ACC112 (cell line): ENCODE data around the gene ONECUT2.

ENCODE experiments used
- H2AFZ ChIP-seq: fragments of 200-600 bp; sonication (generic); one replicate; pipeline ENCODE4 v1.6.0; 2017; ENCODE audit warnings: antibody characterized with exemption, low read length; ENCODE audit not compliant: unreplicated experiment
- H3K27ac ChIP-seq: fragments of 200-600 bp; sonication (generic); 2 replicates; pipeline ENCODE4 v1.5.1; 2014; ENCODE audit warnings: low read depth, mild to moderate bottlenecking, antibody characterized with exemption, low read length, moderate library complexity
- H3K27me3 ChIP-seq: fragments of 200-600 bp; sonication (generic); 2 replicates; pipeline ENCODE4 v1.6.1; 2014; ENCODE audit warnings: mild to moderate bottlenecking, antibody characterized with exemption, low read length, moderate library complexity, mixed read lengths; ENCODE audit not compliant: insufficient read depth
- H3K36me3 ChIP-seq: fragments of 200-600 bp; sonication (generic); 2 replicates; pipeline ENCODE4 v1.6.1; 2016; ENCODE audit warnings: mild to moderate bottlenecking, antibody characterized with exemption, low read length, moderate library complexity, mixed read lengths; ENCODE audit not compliant: insufficient read depth
- H3K4me1 ChIP-seq: fragments of 200-600 bp; sonication (generic); one replicate; pipeline ENCODE4 v1.6.1; 2016; ENCODE audit warnings: low read length, mixed read lengths; ENCODE audit not compliant: insufficient read depth, unreplicated experiment, control insufficient read depth
- H3K4me3 ChIP-seq: fragments of 200-600 bp; sonication (generic); 2 replicates; pipeline ENCODE4 v1.5.1; 2014; ENCODE audit warnings: mild to moderate bottlenecking, low read depth, low read length
- H3K79me2 ChIP-seq: fragments of 200-600 bp; sonication (generic); one replicate; pipeline ENCODE4 v1.6.0; 2016; ENCODE audit warnings: low read length; ENCODE audit not compliant: control insufficient read depth, unreplicated experiment, insufficient read depth

The ONECUT2 gene

GRCh38 chr18:57422313-57422872 is 12.8 kb upstream of the ONECUT2 start:
- H3K79me2 ChIP-seq, result no peaks in the 10 kb centered on the region
- H2AFZ ChIP-seq, result no peak overlapping the region
- peaks cover 52% of the 10 kb centered on the region for H3K27me3 ChIP-seq

GRCh38 chr18:57423821-57424220 is 11.4 kb upstream of the ONECUT2 start:
- H3K27me3 ChIP-seq, result peaks cover 66% of the 10 kb centered on the region

More at GRCh38 chr18:57422313-57422872, 12.8 kb upstream of the ONECUT2 start:
- Histone ChIP-seq H3K4me1 (no peaks in the 10 kb centered on the region), H3K36me3 (no peaks in the 10 kb centered on the region), H3K27ac (no peak overlapping the region), H3K4me3 (no peak overlapping the region)

GRCh38 chr18:57425096-57425495 is 10.1 kb upstream of the ONECUT2 start:
- Histone ChIP-seq H3K4me3 (no peak overlapping the region), H3K36me3 (no peaks in the 10 kb centered on the region), H3K79me2 (no peaks in the 10 kb centered on the region), H3K27me3 (peaks cover 79% of the 10 kb centered on the region), H2AFZ (no peak overlapping the region), H3K4me1 (no peaks in the 10 kb centered on the region), H3K27ac (no peak overlapping the region)

More at GRCh38 chr18:57423821-57424220, 11.4 kb upstream of the ONECUT2 start:
- no peak overlapping the region for H3K4me3 ChIP-seq
- H3K27ac ChIP-seq, result no peak overlapping the region
- no peaks in the 10 kb centered on the region for H3K4me1 ChIP-seq
- no peak overlapping the region for H2AFZ ChIP-seq
- no peaks in the 10 kb centered on the region for H3K79me2 ChIP-seq
- no peaks in the 10 kb centered on the region for H3K36me3 ChIP-seq

GRCh38 chr18:57426187-57426586 is 9.0 kb upstream of the ONECUT2 start:
- H3K27ac ChIP-seq, result no peak overlapping the region
- peaks cover 86% of the 10 kb centered on the region for H3K27me3 ChIP-seq
- H3K4me3 ChIP-seq, result no peak overlapping the region
- no peak overlapping the region for H2AFZ ChIP-seq
- no peaks in the 10 kb centered on the region for H3K4me1 ChIP-seq
- H3K36me3 ChIP-seq, result no peaks in the 10 kb centered on the region
- no peaks in the 10 kb centered on the region for H3K79me2 ChIP-seq

GRCh38 chr18:57427429-57428201 is 7.6 kb upstream of the ONECUT2 start:
- H3K79me2 ChIP-seq, result no peaks in the 10 kb centered on the region
- H3K4me1 ChIP-seq, result no peaks in the 10 kb centered on the region
- peaks cover 86% of the 10 kb centered on the region for H3K27me3 ChIP-seq
- no peak overlapping the region for H3K4me3 ChIP-seq
- H3K36me3 ChIP-seq, result no peaks in the 10 kb centered on the region
- no peak overlapping the region for H3K27ac ChIP-seq
- H2AFZ ChIP-seq, result no peak overlapping the region

GRCh38 chr18:57428221-57429150 is 6.7 kb upstream of the ONECUT2 start:
- H3K27me3 ChIP-seq, result peaks cover 91% of the 10 kb centered on the region
- H3K79me2 ChIP-seq, result no peaks in the 10 kb centered on the region
- no peak overlapping the region for H2AFZ ChIP-seq
- no peaks in the 10 kb centered on the region for H3K36me3 ChIP-seq
- no peaks in the 10 kb centered on the region for H3K4me1 ChIP-seq
- no peak overlapping the region for H3K27ac ChIP-seq
- no peak overlapping the region for H3K4me3 ChIP-seq

- Histone ChIP-seq H3K4me1 (no peaks in the 10 kb centered on the region), H3K36me3 (no peaks in the 10 kb centered on the region), H2AFZ (no peak overlapping the region), H3K27me3 (peaks cover 94% of the 10 kb centered on the region), H3K4me3 (peak overlapping the region; percentile 31; the same call in 1 of the 2 replicates), H3K27ac (no peak overlapping the region), H3K79me2 (no peaks in the 10 kb centered on the region)
Measured at GRCh38 chr18:57429167-57430078, 5.8 kb upstream of the ONECUT2 start.

- H3K4me1 ChIP-seq, result no peaks in the 10 kb centered on the region
- peak overlapping the region; percentile 31; the same call in 1 of the 2 replicates for H3K4me3 ChIP-seq
- peaks cover 93% of the 10 kb centered on the region for H3K27me3 ChIP-seq
Measured at GRCh38 chr18:57430079-57431001, 4.8 kb upstream of the ONECUT2 start.

GRCh38 chr18:57431002-57431382 is 4.2 kb upstream of the ONECUT2 start:
- Histone ChIP-seq H3K4me1 (no peaks in the 10 kb centered on the region), H3K36me3 (no peaks in the 10 kb centered on the region), H3K79me2 (no peaks in the 10 kb centered on the region), H3K4me3 (no peak overlapping the region), H2AFZ (no peak overlapping the region), H3K27me3 (peaks cover 94% of the 10 kb centered on the region), H3K27ac (no peak overlapping the region)

More at GRCh38 chr18:57430079-57431001, 4.8 kb upstream of the ONECUT2 start:
- Histone ChIP-seq H3K27ac (no peak overlapping the region), H3K79me2 (no peaks in the 10 kb centered on the region), H2AFZ (no peak overlapping the region), H3K36me3 (no peaks in the 10 kb centered on the region)
